T-helper 2 cell treated with Interferon-gamma antibody and Interleukin-4, amounts not matched to agents 100 ng/mL and 5 ng/mL, for 36 hours (primary cell): ENCODE measurements around the gene CATSPERB. TPM values are rescaled to one million over a fixed set of nuclear protein-coding genes. Genes with fewer than 3 reads are reported as not detected.
"Not testable (repeated sequence)": the region's sequence is repeated elsewhere in the genome, so short reads cannot be mapped to it uniquely, and the experiment has no call there.

Source experiments
- intact Hi-C: fragments of 100-400 bp; cut with micrococcal nuclease; formaldehyde crosslinking; loops from one replicate; pipeline ENCODE4 v1.15.1; 2023
- total RNA-seq: library from RNA; stranded (reverse); gene quantifications from 2 replicates; pipeline ENCODE4 v1.2.3, GENCODE V29; 2022

Gene CATSPERB, protein sequence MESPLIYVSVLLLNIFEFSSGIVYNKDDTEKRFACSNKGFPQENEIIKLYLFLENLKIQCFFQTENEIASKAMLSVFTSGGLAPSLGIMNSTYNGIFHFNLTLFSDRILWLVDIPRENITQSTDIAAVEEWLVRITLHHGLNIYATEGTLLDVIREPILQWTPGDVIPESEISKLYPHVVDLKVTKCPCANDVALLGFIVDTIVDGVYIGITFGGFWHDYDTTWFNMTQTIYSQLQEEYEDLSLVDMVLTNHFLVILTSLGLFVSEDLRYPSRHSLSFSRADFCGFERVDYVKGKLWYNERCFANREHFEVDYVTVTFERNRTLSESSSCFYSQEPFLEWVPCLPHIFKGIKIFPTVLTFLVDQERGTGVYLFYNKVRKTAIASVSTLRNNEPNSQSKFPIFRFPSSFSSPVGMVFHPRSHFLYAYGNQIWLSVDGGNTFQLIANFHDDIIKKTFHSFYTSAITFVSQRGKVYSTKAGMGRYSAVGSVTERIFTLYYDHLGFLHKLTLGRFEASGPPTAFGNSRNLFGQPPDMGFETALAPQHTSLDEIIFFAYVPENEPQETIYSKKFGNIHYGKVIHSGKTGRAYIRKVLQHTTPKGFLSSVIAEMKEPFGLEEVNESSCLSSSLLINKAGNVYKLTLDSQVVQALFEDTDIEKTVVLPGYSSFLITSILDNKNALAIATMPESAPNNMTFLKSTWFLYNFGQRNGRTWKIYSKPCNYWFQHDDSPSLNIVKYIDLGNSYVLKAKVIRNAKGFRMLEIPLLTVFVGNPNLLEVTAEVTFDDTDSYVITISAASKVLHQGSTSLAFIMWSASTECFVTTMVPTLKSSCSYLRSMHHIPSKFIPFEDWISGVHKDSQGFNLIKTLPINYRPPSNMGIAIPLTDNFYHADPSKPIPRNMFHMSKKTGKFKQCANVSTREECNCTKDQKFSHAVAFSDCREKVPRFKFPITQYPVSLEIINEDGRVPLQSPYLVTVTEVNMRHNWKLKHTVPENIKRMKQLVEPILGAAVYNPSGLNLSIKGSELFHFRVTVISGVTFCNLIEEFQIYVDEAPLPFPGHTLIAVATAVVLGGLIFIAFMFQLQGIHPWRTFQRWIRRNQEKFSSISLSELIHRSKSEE
- 3.8 and 8.0 TPM in 2 replicates for total RNA-seq

DNA sequence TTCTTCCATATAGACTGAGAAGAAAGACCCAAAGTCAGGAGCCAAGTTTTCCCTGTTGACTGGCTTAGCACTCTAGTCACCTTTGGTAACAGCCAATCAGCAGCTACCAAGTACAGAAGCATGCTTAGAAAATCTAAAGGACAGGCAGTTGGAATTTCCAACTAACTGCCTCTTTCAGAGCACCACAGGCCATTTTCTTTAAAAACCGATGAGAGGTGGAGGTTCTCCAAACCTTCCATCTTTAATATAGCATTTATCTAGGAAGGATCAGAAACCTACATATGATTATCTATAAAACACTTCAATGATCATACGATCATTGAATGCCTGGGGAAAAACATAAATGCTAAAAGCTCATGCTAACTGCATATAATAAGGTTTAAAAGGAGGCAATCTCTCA is at the start of gene CATSPERB:
Gene CATSPERB (minus strand): TSS at position 101 of the 400 bp plus-strand sequence. CDS start 2,607 bp downstream, outside the sequence.
- intact Hi-C loops, result no loop called here

DNA sequence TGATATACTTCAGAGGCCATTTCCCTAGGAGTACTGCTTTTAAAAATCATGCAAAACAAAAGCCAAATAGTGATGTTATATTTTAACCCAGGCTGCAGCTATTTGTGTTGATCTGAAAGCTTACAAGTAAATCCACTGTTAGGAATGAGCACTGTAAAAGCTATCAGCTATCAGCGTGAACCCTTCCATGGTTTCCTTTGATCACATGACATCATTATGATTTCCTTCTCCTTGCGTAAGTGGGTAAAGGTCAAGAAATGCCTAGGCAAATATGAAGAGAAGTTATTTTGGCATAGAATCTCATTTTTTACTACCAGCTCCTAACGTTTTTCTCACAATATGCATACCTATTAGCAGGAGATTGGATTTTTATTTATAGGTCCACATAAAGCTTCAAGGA is 48.6 kb upstream of the CATSPERB start:
- intact Hi-C loops, result no loop called here

DNA sequence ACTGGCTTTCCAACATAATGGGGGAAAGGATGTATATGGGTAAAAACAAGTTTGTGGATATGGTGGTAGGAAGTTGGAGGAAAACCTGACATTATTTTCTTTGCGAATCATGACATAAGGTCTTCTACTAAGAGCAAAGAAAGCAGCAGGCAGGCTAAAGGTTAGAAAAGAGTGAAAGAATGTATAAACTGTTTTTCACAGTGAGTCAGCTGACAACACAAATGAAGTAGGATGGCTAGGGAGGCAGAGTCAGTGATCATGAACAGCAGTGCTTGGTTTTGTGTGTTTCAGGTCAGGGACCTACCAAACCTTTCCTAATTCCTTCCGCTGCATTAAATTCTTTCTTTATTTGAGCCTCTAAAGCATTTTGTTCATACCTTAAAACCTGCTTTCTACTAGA is 46.3 kb upstream of the CATSPERB start:
- intact Hi-C loops, result no loop called here

DNA sequence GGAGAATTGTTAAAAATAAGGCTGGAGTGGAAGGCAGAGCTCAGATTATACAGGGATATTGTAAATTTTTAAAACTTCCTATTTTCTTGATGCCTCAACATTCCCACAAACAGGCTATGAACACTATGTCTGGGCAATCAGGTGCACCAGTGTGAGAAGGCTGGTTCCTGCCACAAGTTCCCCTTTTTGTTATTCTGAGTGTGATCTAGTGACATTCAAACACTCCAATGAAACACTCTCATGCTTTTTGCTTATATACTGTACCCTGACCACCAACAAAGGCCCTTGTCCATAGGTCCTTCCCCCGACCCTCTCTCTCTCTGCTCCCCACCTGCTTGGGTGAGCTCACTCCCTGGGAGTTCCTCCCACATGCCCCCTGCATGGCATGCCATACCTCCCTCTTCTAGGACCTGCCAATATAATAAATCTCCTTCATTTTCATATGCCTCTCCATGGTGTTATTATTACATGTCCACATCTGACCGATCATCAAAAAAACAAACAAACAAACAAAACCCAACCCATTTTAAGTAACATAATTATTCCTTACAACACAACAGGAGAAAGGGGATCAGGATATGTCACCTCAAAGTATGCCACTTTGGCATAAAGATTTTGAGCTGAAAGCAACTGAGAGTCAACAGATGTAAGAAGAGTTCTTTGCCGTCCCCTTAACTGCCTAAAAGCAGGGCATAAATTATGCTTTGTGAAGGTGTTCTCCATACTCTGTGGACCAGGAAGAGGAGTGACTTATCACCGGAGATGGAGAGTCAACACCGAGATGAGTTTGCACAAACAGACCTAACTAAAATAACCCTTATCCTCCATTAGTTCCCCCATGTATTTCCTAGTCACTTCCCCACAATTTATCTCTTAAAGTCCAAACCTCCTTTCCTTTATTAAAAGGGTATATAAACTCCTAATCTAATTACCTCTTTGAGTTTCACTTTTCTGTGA is 42.5 kb upstream of the CATSPERB start:
- intact Hi-C loops, result no loop called here

DNA sequence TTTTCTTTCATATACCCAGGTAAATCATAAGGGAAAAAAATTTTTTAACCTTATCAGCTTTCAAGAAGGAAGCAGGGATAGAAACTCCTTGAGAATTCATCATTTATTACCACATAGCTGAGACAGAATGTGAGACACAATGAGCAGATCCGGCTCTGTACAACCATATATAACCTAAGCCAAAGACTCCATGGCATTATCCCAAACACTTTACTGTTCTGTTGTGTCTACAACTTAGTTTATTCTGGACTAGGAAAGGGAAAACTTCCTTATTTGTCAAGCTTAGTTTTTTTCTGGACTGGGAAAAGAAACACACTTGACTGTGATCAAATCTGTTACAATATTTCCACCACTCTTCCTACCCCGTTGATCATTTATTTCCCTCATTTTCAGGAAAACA is 38.3 kb upstream of the CATSPERB start:
- intact Hi-C loops, result no loop called here

DNA sequence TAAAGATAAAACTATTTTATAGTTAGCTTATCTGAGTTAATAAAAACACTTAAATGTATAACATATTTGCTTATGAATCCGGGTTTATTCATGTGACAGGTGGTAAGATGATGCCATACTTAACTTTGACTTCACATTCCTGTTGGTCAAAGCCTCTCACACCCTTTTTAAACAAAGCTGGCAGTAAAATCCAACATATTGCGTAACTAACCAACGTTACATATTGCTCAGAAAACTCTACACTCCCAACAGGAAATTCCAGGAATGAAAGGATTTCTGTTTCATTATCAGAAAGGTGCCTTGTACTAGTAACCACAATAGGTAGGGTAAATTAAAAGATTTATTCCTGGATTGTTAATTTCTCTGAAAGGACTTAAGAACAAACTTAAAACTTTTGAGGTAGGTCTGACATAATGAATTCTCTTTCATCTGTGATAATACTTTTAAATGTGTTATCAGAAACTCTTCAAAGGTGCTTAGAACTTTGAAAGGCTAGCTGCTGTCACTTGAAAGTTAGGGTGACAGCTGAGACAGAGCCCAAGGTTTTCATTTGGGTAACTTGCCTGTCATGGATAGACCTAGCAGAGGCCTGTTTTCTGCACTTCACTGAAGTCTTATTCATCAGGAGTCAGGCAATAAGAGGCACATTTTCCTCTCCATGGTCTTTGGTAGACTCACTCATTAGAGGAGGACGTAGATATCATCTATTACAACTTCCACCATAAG is 23.8 kb upstream of the CATSPERB start:
- intact Hi-C loops, result no loop called here

DNA sequence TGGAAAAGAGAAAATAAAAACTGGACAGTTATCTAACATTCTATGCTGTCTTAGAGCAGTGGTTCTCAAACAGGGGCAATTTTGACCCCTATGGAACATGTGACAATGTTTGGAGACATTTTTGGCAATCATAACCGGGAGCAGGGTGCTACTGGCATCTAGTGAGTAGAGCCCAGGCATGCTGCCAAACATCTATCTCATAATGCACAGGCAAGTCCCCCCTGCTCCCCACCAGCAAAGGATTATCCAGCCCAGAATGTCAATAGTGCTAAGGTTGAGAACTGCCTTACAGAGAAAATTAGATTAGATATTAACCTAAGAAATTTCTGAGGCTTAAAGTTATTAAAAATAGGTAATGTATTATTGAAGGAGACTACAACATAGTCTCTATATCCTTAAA is 22.9 kb upstream of the CATSPERB start:
- intact Hi-C loops, result no loop called here

DNA sequence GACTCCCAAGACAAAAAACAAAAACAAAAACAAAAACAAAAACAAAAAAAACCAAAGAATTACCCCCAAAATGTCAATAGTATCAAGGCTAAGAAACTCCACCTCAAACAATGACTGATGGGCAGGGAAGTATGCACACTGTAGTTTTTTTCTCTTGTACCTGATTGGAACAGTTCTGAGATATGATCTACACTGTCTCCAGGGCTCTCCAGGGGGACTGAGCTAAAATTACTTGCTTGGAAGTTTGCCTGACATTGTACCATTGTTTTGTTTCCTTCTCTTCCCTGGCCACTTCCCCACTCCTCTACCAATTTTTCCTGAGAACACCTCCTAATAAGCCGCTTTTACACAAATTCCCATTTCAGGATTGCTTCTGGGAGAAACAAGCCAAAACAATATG is 22.3 kb upstream of the CATSPERB start:
- intact Hi-C loops, result no loop called here

DNA sequence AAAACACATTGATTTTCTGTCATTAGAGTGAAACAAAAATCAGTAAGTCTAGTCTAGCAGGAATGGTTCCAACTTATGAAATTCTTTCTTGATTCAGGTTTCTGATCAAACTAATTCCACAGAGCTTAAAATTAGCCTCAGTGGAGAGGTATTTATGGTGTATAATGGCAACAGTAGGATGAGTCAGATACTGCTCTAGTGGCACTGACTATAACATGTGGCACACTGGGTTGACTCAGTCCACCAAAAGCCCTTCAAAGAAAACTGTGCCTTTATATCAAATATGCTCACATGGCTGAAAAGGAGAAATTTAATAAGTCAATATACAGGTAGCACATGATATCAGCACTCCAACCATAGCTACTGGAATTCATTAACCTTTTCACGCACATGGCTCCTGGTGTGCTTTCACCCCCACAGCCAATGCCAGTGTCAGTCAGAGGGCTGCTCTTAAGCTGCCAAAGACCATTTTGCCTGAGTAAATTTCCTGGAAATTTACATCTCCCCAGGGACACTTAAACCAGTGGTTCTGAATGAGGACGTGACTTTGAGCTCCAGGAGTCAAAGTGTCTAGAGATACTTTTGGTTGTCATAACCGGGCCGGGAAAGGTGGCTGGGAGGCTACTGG is 21.7 kb upstream of the CATSPERB start:
- intact Hi-C loops, result no loop called here

DNA sequence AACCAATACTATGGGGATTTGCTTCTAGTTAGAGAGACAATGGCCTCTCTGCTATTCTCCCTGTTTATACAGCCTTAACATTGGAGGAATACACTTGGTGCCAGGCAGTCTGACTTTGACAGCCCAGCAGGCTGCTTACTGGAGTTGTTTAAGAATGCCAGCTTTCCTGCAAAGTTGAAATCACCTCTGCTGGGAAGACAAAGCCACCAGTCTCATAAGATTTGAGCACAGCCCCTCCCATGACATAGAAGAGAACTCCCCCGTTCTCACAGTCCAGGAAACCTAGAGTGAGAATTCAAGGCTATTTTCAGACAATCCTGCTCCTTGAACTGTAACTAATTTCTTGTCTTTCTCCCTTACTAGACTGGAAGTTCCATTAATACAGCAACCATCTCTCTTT is 21.1 kb upstream of the CATSPERB start:
- intact Hi-C loops, result no loop called here

DNA sequence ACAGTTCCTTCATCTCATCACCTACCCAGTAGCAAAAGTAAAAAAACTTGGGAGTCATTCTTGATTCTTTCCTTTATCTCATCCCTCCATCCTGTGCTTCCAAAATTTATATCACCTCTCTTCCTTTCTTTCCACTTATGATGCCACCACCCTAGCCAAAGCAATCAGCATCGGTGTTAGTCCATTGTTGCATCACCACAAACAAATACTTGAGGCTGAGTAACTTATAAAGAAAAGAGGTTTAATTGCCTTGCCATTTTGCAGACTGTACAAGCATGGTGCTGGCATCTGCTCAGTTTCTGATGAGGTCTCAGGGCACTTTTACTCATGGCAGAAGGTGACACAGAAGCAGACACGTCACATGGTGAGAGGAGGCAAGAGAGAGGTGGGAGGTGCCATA is 19.8 kb upstream of the CATSPERB start:
- intact Hi-C loops, result no loop called here

DNA sequence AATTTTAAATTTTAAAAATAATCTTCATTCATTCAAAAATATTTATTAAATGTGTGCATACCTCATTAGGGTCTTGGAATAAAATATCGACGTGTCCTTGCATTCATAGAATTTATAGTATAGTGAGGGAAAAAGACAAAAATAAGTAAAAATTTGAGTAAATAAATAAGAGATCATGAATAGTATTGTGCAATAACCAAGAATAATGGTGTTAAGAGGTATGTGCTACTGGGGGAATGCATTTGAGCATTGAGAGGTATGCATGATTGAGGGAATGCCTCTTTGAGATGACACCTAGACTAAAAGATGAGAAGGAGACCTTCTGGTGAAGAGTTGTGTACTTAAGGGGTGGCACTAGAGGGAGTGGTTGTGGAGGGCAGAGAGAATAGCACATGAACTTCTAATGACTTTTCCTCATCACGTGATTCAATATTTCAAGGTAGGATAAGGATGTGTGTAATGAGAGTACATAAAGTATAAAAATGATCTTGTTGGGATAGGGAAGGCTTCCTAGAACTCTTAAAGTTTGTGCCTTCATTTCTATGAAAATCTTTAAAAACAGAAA is 18.8 kb upstream of the CATSPERB start:
- intact Hi-C loops, result no loop called here

DNA sequence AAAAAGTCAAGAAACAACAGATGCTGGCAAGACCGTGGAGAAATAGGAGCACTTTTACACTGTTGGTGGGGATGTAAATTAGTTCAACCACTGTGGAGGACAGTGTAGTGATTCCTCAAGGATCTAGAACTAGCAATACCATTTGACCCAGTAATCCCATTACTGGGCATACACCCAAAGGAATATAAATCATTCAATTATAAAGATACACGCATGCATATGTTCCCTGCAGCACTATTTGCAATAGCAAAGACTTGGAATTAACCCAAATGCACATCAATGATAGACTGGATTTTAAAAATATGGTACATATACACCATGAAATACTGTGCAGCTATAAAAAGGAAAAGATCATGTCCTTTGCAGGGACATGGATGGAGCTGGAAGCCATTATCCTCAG is 18.0 kb upstream of the CATSPERB start:
- intact Hi-C loops, result no loop called here

DNA sequence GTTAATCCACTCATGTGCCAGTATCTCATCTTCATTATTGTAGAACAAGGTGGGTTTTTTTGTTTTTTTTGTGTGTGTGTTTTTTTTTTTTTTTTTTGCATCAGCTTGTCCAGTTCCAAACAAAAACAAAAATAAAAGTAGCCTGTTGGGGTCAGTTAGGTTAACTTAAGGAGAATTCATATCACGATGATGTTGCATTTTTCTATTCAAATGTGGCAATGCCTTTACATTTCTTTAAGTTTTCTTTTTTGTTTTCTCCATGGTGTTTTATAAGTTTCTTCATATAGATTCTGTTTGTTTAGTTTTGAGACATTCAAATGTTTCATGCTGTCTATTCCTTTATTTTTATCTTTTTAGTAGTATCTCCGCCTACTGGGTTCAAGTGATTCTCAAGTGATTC is 16.2 kb upstream of the CATSPERB start:
- intact Hi-C loops, result no loop called here

DNA sequence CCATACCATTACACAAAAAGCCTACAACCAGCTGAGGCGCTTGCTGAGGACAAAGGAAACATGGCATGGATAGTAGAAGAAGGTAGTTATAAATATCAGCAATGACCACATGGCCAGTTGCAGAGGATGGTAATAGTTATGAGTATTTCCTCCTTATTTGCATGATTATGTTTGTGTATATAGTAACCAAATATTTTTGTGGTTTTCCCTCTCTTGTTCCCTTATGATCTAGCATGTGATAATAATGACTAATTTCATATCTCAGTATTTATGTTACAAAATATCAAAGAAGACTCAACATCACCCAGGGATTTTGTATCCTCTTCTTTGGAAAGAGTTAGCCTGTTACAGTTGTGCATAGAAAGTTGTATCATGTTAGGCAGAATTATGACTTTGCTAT is 13.5 kb upstream of the CATSPERB start:
- intact Hi-C loops, result no loop called here

DNA sequence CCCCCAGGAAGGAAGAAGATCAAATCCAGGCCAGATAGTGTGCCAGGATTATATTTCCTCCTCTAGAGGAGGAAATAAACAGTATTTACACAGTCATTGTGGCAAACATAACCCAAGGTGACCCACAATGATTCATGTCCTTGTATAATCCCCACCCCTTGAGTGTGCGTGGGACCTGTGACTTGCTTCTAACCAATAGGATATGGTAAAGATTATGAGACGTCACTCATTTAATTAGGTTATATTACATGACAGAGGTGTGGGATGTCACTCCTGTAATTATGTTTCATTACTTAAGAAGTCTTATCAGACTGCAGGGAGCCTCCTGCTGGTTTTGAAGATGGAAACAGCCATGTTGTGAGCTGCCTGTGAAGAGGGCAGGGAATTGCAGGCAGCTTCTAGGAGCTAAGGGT is 12.2 kb upstream of the CATSPERB start:
- intact Hi-C loops, result no loop called here

DNA sequence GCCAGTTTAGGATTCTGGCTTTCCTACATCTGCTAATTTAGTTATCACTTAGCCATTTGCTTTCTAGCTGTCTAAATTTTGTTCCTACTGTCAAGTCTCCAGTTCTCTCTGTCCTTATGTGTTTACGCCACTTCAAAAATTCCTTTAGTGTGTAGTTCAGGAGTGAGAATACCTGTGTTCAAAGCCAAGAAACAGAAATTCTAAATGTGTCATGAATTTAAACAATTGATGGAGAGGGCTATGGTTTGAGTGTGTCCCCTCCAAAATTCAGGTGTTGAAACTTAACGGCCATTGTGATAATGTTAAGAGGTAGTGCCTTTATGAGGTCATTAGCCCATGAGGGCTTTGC is 11.4 kb upstream of the CATSPERB start:
- intact Hi-C loops, result no loop called here

DNA sequence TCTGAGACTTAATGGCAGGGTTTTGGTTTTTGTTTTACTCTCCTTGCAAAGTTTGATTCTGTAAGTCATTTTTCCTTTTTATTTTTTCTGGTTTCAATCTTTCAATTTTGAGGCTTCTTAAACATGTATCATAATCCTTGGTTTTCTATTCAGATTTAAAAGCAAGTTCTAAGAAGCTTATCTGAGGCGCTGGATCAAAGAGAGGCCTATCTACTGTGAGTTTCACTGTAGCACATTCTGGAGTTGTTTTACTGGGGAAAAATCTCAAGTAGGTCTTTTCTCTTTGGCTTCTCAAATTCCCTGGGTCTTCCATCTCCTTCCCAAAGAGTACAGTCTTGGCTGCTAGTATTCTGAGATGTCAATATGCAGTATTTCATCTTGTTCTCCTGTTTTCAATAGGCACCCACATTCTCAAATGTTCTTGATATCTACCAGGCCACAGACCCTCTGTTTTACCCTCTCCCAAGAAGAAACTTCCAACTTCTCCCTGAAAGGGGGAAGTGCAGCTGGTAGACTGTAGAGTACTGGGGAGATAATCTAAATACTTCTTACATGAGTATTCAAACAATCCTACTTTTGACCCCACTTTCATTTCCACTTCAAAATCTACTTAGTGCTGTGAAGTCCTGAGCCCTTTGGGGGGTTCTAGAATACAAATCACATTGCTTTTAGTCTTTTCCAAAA is 10.9 kb upstream of the CATSPERB start:
- intact Hi-C loops, result no loop called here

DNA sequence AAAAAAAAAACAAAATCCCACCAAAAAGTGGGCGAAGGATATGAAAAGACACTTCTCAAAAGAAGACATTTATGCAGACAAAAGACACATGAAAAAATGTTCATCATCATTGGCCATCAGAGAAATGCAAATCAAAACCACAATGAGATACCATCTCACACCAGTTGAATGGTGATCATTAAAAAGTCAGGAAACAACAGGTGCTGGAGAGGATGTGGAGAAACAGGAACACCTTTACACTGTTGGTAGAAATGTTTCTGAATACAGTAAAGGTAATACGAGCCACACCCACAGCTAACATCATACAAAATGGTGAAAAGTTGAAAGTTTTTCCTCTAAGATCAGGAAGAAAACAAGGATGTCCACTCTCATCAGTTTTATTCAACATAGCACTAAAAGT is 8.0 kb upstream of the CATSPERB start:
- intact Hi-C loops, result not testable (repeated sequence)
